HCT116 (cell line): ENCODE results near the gene NEK9. TPM values are rescaled to one million over a fixed set of nuclear protein-coding genes. Genes with fewer than 3 reads are reported as not detected.

ENCODE experiments used
- ATAC-seq: fragments of 200-7000 bp; cut with Tn5 transposase; 2 replicates; pipeline ENCODE4 v1.9.1; 2020; ENCODE audit warnings: mild to moderate bottlenecking, moderate library complexity
- BruUV-seq: library from RNA; stranded (reverse); fragments of 400-500 nt; replicated peaks from 2 replicates; lab custom pipeline; 2021; lab: Mats Ljungman, UMichigan
- CTCF ChIA-PET: fragments of 300-600 bp; sonication (Branson Sonifier 250); formaldehyde crosslinking; loops from one replicate; lab custom pipeline; 2021; ENCODE audit warnings: antibody characterized with exemption; lab: Charles Lee
- POLR2A ChIA-PET: fragments of 300-600, 350-600 bp; sonication (Branson Sonifier 250); formaldehyde crosslinking; loops from one replicate; lab custom pipeline; 2021; ENCODE audit warnings: antibody characterized with exemption; lab: Charles Lee
- RAD21 ChIA-PET, 2 experiments: fragments of 300-600 bp; sonication (Branson Sonifier 250); formaldehyde crosslinking; loops; one replicate each; lab custom pipeline; 2023; ENCODE audit warnings: low total read pairs in 2 of 2; ENCODE audit not compliant: uncharacterized antibody in 2 of 2, unreplicated experiment in 2 of 2, low non-redundant PET in 1 of 2; lab: Charles Lee
- DNase-seq: peaks from one replicate; pipeline ENCODE4 v3.0.0-alpha.2; 2010; ENCODE audit warnings: low read depth, low spot score
- H2AFZ ChIP-seq: fragments of 200-600 bp; shearing (Covaris generic), sonication (generic); 2 replicates; pipeline ENCODE4 v1.6.1; 2017; ENCODE audit warnings: low read depth, mixed run types, mixed read lengths, antibody characterized with exemption, low read length; ENCODE audit not compliant: poor library complexity, severe bottlenecking
- H3K27ac ChIP-seq: 2 replicates; pipeline ENCODE4 v1.5.1; 2012; ENCODE audit warnings: low read depth, low read length
- H3K27me3 ChIP-seq: fragments of 200-600 bp; sonication (generic); 2 replicates; pipeline ENCODE4 v1.6.1; 2016; ENCODE audit warnings: mixed run types, low read length, mixed read lengths; ENCODE audit not compliant: insufficient read depth
- H3K36me3 ChIP-seq, 2 experiments: fragments of 200-500 bp in 1 of 2; fragments of 200-600 bp in 1 of 2; sonication (Bioruptor generic) in 1 of 2; sonication (generic) in 1 of 2; 2 replicates each; pipeline versions ENCODE4 v1.5.1 to v1.6.1; 2014 to 2016; ENCODE audit warnings: low read length in 2 of 2, inconsistent platforms in 1 of 2, mixed read lengths in 1 of 2, mixed run types in 1 of 2; ENCODE audit not compliant: insufficient read depth in 2 of 2, control insufficient read depth in 1 of 2
- H3K4me1 ChIP-seq, 2 experiments: fragments of 200-600 bp in 1 of 2; sonication (generic) in 1 of 2; 2 replicates each; pipeline versions ENCODE4 v1.5.1 to v1.6.1; 2012 to 2017; ENCODE audit warnings: low read length in 2 of 2, inconsistent platforms in 1 of 2, mild to moderate bottlenecking in 1 of 2, mixed read lengths in 1 of 2, mixed run types in 1 of 2, moderate library complexity in 1 of 2; ENCODE audit not compliant: insufficient read depth in 2 of 2, control insufficient read depth in 1 of 2
- H3K4me2 ChIP-seq: fragments of 200-600 bp; sonication (generic); 2 replicates; pipeline ENCODE4 v1.6.1; 2017; ENCODE audit warnings: mixed run types, low read length, mixed read lengths
- H3K4me3 ChIP-seq, 2 experiments: fragments of 200-600 bp in 1 of 2; sonication (generic) in 1 of 2; replicated peaks in 1 of 2; 2 replicates each; pipeline ENCODE4 v1.5.1; 2011 to 2016; ENCODE audit warnings: low read length in 2 of 2, control low read depth in 1 of 2, low read depth in 1 of 2, mild to moderate bottlenecking in 1 of 2, mixed read lengths in 1 of 2, mixed run types in 1 of 2
- H3K79me2 ChIP-seq: fragments of 200-600 bp; sonication (generic); 2 replicates; pipeline ENCODE4 v1.6.1; 2017; ENCODE audit warnings: mild to moderate bottlenecking, mixed run types, low read length, moderate library complexity, mixed read lengths; ENCODE audit not compliant: insufficient read depth
- H3K9ac ChIP-seq: fragments of 200-600 bp; sonication (generic); 2 replicates; pipeline ENCODE4 v1.6.1; 2016; ENCODE audit warnings: low read length, mixed read lengths
- H3K9me2 ChIP-seq: fragments of 200-600 bp; sonication (generic), shearing (Covaris generic); 2 replicates; pipeline ENCODE4 v1.6.1; 2017; ENCODE audit warnings: mixed run types, mild to moderate bottlenecking, moderate library complexity; ENCODE audit not compliant: insufficient read depth
- H3K9me3 ChIP-seq, 2 experiments: fragments of 200-500 bp in 1 of 2; fragments of 200-600 bp in 1 of 2; sonication (Bioruptor generic) in 1 of 2; sonication (generic) in 1 of 2; 2 replicates each; pipeline ENCODE4 v1.6.1; 2014 to 2017; ENCODE audit warnings: low read length in 2 of 2, mixed read lengths in 2 of 2, inconsistent platforms in 1 of 2, low read depth in 1 of 2, mild to moderate bottlenecking in 1 of 2, mixed run types in 1 of 2, moderate library complexity in 1 of 2; ENCODE audit not compliant: control insufficient read depth in 1 of 2, insufficient read depth in 1 of 2
- H4K20me1 ChIP-seq: fragments of 200-600 bp; sonication (generic), shearing (Covaris generic); 2 replicates; pipeline ENCODE4 v1.6.1; 2017; ENCODE audit warnings: mixed run types, mild to moderate bottlenecking, moderate library complexity; ENCODE audit not compliant: insufficient read depth
- CBX3 ChIP-seq: IDR thresholded peaks from 2 replicates; pipeline ENCODE4 v1.6.1; 2012; ENCODE audit warnings: low read depth
- EZH2 ChIP-seq: fragments of 200-600 bp; sonication (generic); IDR thresholded peaks from 2 replicates; pipeline ENCODE4 v1.6.1; 2017; ENCODE audit warnings: antibody characterized with exemption, mixed run types
- EZH2phosphoT487 ChIP-seq: fragments of 200-600 bp; IDR thresholded peaks from 2 replicates; pipeline ENCODE4 v1.6.1; 2018; ENCODE audit warnings: antibody characterized with exemption, borderline replicate concordance
- FOSL1 ChIP-seq: IDR thresholded peaks from 2 replicates; pipeline ENCODE4 v1.6.1; 2012; ENCODE audit warnings: low read depth
- JUND ChIP-seq: IDR thresholded peaks from 2 replicates; pipeline ENCODE4 v1.6.1; 2012
- MAX ChIP-seq: IDR thresholded peaks from 2 replicates; pipeline ENCODE4 v1.6.1; 2012
- POLR2A ChIP-seq: IDR thresholded peaks from 2 replicates; pipeline ENCODE4 v1.7.0; 2011; ENCODE audit warnings: borderline replicate concordance; ENCODE audit not compliant: insufficient read depth, insufficient read length; ENCODE audit errors: extremely low read depth
- POLR2AphosphoS5 ChIP-seq: IDR thresholded peaks from 2 replicates; pipeline ENCODE4 v1.6.1; 2011; ENCODE audit warnings: mild to moderate bottlenecking, low read depth, low read length, moderate library complexity
- RAD21 ChIP-seq: IDR thresholded peaks from 2 replicates; pipeline ENCODE4 v1.6.1; 2012; ENCODE audit warnings: low read depth, mild to moderate bottlenecking
- REST ChIP-seq: IDR thresholded peaks from 2 replicates; pipeline ENCODE4 v1.6.1; 2012; ENCODE audit warnings: low read depth
- SP1 ChIP-seq: IDR thresholded peaks from 2 replicates; pipeline ENCODE4 v1.6.1; 2012; ENCODE audit warnings: low read depth
- SRF ChIP-seq: IDR thresholded peaks from 2 replicates; pipeline ENCODE4 v1.6.1; 2012; ENCODE audit warnings: low read depth
- TCF7L2 ChIP-seq: IDR thresholded peaks from 2 replicates; pipeline ENCODE4 v1.7.0; 2011; ENCODE audit warnings: borderline replicate concordance, inconsistent platforms; ENCODE audit not compliant: insufficient read depth, insufficient read length; ENCODE audit errors: extremely low read depth
- YY1 ChIP-seq: IDR thresholded peaks from 2 replicates; pipeline ENCODE4 v1.6.1; 2011; ENCODE audit warnings: low read length, low read depth, moderate library complexity, mild to moderate bottlenecking; ENCODE audit not compliant: insufficient replicate concordance; ENCODE audit errors: extremely low read depth
- ZFX ChIP-seq: fragments of 450-650 bp; IDR thresholded peaks from 2 replicates; pipeline ENCODE4 v1.6.1; 2017
- intact Hi-C: fragments of 100-400 bp; cut with micrococcal nuclease; formaldehyde crosslinking; loops from 2 replicates; pipeline ENCODE4 v1.10.0; 2022
- total RNA-seq: library from RNA; stranded (reverse); gene quantifications from one replicate; pipeline ENCODE4 v1.2.1, GENCODE V29; 2021; ENCODE audit not compliant: unreplicated experiment
- TF ChIP-seq, protein P1 (sequence below): IDR thresholded peaks from 2 replicates; pipeline ENCODE4 v1.6.1; 2011; ENCODE audit warnings: mild to moderate bottlenecking, low read length, moderate library complexity; ENCODE audit not compliant: insufficient replicate concordance; ENCODE audit errors: extremely low read depth
- TF ChIP-seq, protein P2 (sequence below), 3 experiments: fragments of 200-600 bp in 1 of 3; sonication (generic) in 1 of 3; IDR thresholded peaks in 2 of 3; conservative IDR thresholded peaks in 1 of 3; 2 replicates each; pipeline ENCODE4 v1.5.1; 2012 to 2017; ENCODE audit warnings: low read depth in 2 of 3, low read length in 2 of 3, antibody characterized with exemption in 1 of 3, borderline replicate concordance in 1 of 3, control low read depth in 1 of 3, mild to moderate bottlenecking in 1 of 3, mixed read lengths in 1 of 3, mixed run types in 1 of 3, moderate library complexity in 1 of 3; ENCODE audit not compliant: insufficient read depth in 1 of 3
- TF ChIP-seq, protein P3 (sequence below): IDR thresholded peaks from 2 replicates; pipeline ENCODE4 v1.6.1; 2012

Gene NEK9
- total RNA-seq, 1 experiment from 2014 or later, result 64.4 TPM

GRCh38 chr14:75120541-75121291, 6.1 kb downstream of the NEK9 start:
- Histone ChIP-seq H3K9me2 (no peaks in the 10 kb centered on the region), H3K4me3 (no peak overlapping the region), H3K4me1 (peaks cover 21 to 23% of the 10 kb centered on the region in 2 experiments), H3K36me3 (peaks cover 20 to 26% of the 10 kb centered on the region in 2 experiments), H3K27ac (no peak overlapping the region), H2AFZ (no peak overlapping the region), H3K4me2 (no peak overlapping the region), H4K20me1 (no peaks in the 10 kb centered on the region), H3K9ac (no peak overlapping the region), H3K9me3 (no peaks in the 10 kb centered on the region), H3K27me3 (no peaks in the 10 kb centered on the region), H3K79me2 (peaks cover 10% of the 10 kb centered on the region)
- ChIA-PET RAD21 (no interaction called here), CTCF (no interaction called here), POLR2A (interaction anchor here (0.6 kb wide), 1 partner anchor 40 kb away, joined by 3 read pairs; no protein-coding TSS in a partner anchor)
- intact Hi-C loops, result no loop called here
- no TSS peak for BruUV-seq
- TF ChIP-seq YY1, result no peak
- no peak for TF ChIP-seq JUND
- TF ChIP-seq FOSL1, result no peak
- TF ChIP-seq, protein P1, sequence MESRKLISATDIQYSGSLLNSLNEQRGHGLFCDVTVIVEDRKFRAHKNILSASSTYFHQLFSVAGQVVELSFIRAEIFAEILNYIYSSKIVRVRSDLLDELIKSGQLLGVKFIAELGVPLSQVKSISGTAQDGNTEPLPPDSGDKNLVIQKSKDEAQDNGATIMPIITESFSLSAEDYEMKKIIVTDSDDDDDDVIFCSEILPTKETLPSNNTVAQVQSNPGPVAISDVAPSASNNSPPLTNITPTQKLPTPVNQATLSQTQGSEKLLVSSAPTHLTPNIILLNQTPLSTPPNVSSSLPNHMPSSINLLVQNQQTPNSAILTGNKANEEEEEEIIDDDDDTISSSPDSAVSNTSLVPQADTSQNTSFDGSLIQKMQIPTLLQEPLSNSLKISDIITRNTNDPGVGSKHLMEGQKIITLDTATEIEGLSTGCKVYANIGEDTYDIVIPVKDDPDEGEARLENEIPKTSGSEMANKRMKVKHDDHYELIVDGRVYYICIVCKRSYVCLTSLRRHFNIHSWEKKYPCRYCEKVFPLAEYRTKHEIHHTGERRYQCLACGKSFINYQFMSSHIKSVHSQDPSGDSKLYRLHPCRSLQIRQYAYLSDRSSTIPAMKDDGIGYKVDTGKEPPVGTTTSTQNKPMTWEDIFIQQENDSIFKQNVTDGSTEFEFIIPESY, result no peak
- no peak for TF ChIP-seq EZH2
- no peak for TF ChIP-seq SRF
- TF ChIP-seq REST, result no peak
- TF ChIP-seq MAX, result no peak
- no peak for TF ChIP-seq CBX3
- no peak for TF ChIP-seq EZH2phosphoT487
- TF ChIP-seq SP1, result no peak
- TF ChIP-seq POLR2AphosphoS5, result no peak
- TF ChIP-seq POLR2A, result no peak
- TF ChIP-seq, protein P2, sequence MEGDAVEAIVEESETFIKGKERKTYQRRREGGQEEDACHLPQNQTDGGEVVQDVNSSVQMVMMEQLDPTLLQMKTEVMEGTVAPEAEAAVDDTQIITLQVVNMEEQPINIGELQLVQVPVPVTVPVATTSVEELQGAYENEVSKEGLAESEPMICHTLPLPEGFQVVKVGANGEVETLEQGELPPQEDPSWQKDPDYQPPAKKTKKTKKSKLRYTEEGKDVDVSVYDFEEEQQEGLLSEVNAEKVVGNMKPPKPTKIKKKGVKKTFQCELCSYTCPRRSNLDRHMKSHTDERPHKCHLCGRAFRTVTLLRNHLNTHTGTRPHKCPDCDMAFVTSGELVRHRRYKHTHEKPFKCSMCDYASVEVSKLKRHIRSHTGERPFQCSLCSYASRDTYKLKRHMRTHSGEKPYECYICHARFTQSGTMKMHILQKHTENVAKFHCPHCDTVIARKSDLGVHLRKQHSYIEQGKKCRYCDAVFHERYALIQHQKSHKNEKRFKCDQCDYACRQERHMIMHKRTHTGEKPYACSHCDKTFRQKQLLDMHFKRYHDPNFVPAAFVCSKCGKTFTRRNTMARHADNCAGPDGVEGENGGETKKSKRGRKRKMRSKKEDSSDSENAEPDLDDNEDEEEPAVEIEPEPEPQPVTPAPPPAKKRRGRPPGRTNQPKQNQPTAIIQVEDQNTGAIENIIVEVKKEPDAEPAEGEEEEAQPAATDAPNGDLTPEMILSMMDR (IDR thresholded peaks at IDR 0.05 in 2 of 3, conservative IDR thresholded peaks at IDR 0.05 in 1 of 3; ENCODE audit: borderline replicate concordance in 1 of 3, insufficient read depth in 1 of 3, low read depth in 2 of 3, low read length in 2 of 3), result no peak
- no peak for TF ChIP-seq ZFX
- TF ChIP-seq RAD21, result no peak
- TF ChIP-seq, protein P3, sequence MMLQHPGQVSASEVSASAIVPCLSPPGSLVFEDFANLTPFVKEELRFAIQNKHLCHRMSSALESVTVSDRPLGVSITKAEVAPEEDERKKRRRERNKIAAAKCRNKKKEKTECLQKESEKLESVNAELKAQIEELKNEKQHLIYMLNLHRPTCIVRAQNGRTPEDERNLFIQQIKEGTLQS, result no peak
- TF ChIP-seq TCF7L2, result no peak
- ATAC-seq (no peak), DNase-seq (no peak)
